Measurements from ENCODE around the gene ASNS. TPM values are rescaled to one million over a fixed set of nuclear protein-coding genes. Genes with fewer than 3 reads are reported as not detected.
"Not testable (repeated sequence)": the region's sequence is repeated elsewhere in the genome, so short reads cannot be mapped to it uniquely, and the experiment has no call there.

The ASNS gene
- total RNA-seq (10 to 100 TPM in 5 of 9 donors, 1 to 10 TPM in 4; 5.3 to 17.8 (median 10.1) TPM), polyA plus RNA-seq (10 to 100 TPM in 1 of 2 donors, 1 to 10 TPM in 1; 8.3 to 18.6 TPM)
- long read RNA-seq, donor 1, transcript ASNS-202 (13 exons, 1,994 nt), result major isoform, 8 of 10 reads
- long read RNA-seq, donor 1, partial matches to known transcripts, result 1 of 10 reads
- long read RNA-seq, donor 1, other reads (novel, unspliced or antisense), result 0 of 10 reads
- long read RNA-seq, donor 2, transcript ASNS-202 (13 exons, 1,994 nt), result major isoform, 15 of 22 reads
- long read RNA-seq, donor 2, partial matches to known transcripts, result 5 of 22 reads
- long read RNA-seq, donor 2, other reads (novel, unspliced or antisense), result 0 of 22 reads
- long read RNA-seq, donor 3, transcript ASNS-202 (13 exons, 1,994 nt), result major isoform, 5 of 9 reads
- long read RNA-seq, donor 3, partial matches to known transcripts, result 3 of 9 reads
- long read RNA-seq, donor 3, other reads (novel, unspliced or antisense), result 0 of 9 reads

GRCh38 chr7:97872025-97872669 lies at the start of gene ASNS:
ASNS (minus strand) TSS chr7:97872408; CDS start chr7:97869156, 3,252 bp downstream.
- Histone ChIP-seq H3K4me3 (peak within 1 kb of the TSS; percentile 48 to 82 (median 67)), H3K9me3 (no peaks in the 10 kb centered on the region), H3K27ac (peak within 1 kb of the TSS in 8 of 12 donors; percentile 2 to 85 (median 37)), H3K4me1 (peaks cover 0 to 14% (median 6%) of the 10 kb centered on the region in 12 donors), H3K36me3 (peaks cover 0 to 7% (median 0%) of the 10 kb centered on the region in 9 donors), H3K27me3 (no peaks in the 10 kb centered on the region)
- 0 to 1% (median 1%) methylated on average over 8 to 58 of the region's 58 CpGs for WGBS, 4 donors
- intact Hi-C loops (cut with DNase I), result no loop called here
- peak; percentile 85 to 93 (median 92) for DNase-seq
- TF ChIP-seq CTCF (IDR thresholded peaks at IDR 0.05), result peak in 4 of 12 donors; percentile 14 to 33 (median 19)
- peak in 1 of 2 donors; percentile 44 for TF ChIP-seq POLR2A (IDR thresholded peaks at IDR 0.05)
- peak; percentile 99 to 100 (median 100) for ATAC-seq

GRCh38 chr7:97921254-97921653 lies 49.0 kb upstream of the ASNS start:
- H3K4me3 ChIP-seq; H3K27me3 ChIP-seq; ATAC-seq; DNase-seq; H3K9me3 ChIP-seq; intact Hi-C loops (cut with DNase I); H3K36me3 ChIP-seq; H3K4me1 ChIP-seq; H3K27ac ChIP-seq: not testable (repeated sequence)
- WGBS, 4 donors, result 81 to 88% (median 83%) methylated on average over 1 to 4 of the region's 4 CpGs

GRCh38 chr7:97915267-97915666 lies 43.1 kb upstream of the ASNS start:
- intact Hi-C loops (cut with DNase I); DNase-seq; H3K27ac ChIP-seq; H3K4me1 ChIP-seq; H3K4me3 ChIP-seq; H3K36me3 ChIP-seq; ATAC-seq; H3K9me3 ChIP-seq; H3K27me3 ChIP-seq: not testable (repeated sequence)
- 81 to 91% (median 87%) methylated on average over 7 to 8 of the region's 8 CpGs for WGBS, 4 donors

GRCh38 chr7:97912294-97912693 lies 40.1 kb upstream of the ASNS start:
- H3K9me3 ChIP-seq; H3K4me3 ChIP-seq; ATAC-seq; H3K36me3 ChIP-seq; H3K27me3 ChIP-seq; DNase-seq; H3K4me1 ChIP-seq; intact Hi-C loops (cut with DNase I); H3K27ac ChIP-seq: not testable (repeated sequence)
- 53 to 79% (median 67%) methylated on average over 5 of the region's 5 CpGs for WGBS, 4 donors

GRCh38 chr7:97896893-97897292 lies 24.7 kb upstream of the ASNS start:
- H3K27ac ChIP-seq; H3K36me3 ChIP-seq; H3K27me3 ChIP-seq; H3K4me1 ChIP-seq; DNase-seq; ATAC-seq; H3K4me3 ChIP-seq; intact Hi-C loops (cut with DNase I): not testable (repeated sequence)
- H3K9me3 ChIP-seq, result peaks cover 0 to 20% (median 0%) of the 10 kb centered on the region in 12 donors
- 89 to 95% (median 92%) methylated on average over 2 of the region's 2 CpGs for WGBS, 4 donors

- DNase-seq, ATAC-seq: not testable (repeated sequence)
Measured at GRCh38 chr7:97891721-97892120, 19.5 kb upstream of the ASNS start.

GRCh38 chr7:97879527-97879926 lies 7.3 kb upstream of the ASNS start:
- intact Hi-C loops (cut with DNase I); H3K9me3 ChIP-seq; H3K36me3 ChIP-seq; H3K27me3 ChIP-seq; H3K4me1 ChIP-seq; ATAC-seq; H3K4me3 ChIP-seq; DNase-seq; H3K27ac ChIP-seq: not testable (repeated sequence)
- 82 to 92% (median 85%) methylated on average over 2 to 3 of the region's 3 CpGs for WGBS, 4 donors

More at GRCh38 chr7:97891721-97892120, 19.5 kb upstream of the ASNS start:
- intact Hi-C loops (cut with DNase I); H3K36me3 ChIP-seq; H3K4me1 ChIP-seq; H3K27me3 ChIP-seq; H3K27ac ChIP-seq; H3K4me3 ChIP-seq: not testable (repeated sequence)
- WGBS, 4 donors, result 29 to 41% (median 37%) methylated on average over 4 of the region's 4 CpGs
- peaks cover 0 to 24% (median 0%) of the 10 kb centered on the region in 12 donors for H3K9me3 ChIP-seq

GRCh38 chr7:97874894-97875293 lies 2.7 kb upstream of the ASNS start:
- intact Hi-C loops (cut with DNase I); H3K27me3 ChIP-seq; H3K4me3 ChIP-seq; DNase-seq; H3K9me3 ChIP-seq; H3K27ac ChIP-seq; H3K36me3 ChIP-seq; ATAC-seq: not testable (repeated sequence)
- H3K4me1 ChIP-seq, result peaks cover 0 to 14% (median 6%) of the 10 kb centered on the region in 12 donors
- 88 to 93% (median 89%) methylated on average over 4 of the region's 4 CpGs for WGBS, 4 donors
